Cardiac fibroblast (primary cell): ENCODE data around the gene CYTH1.

Source experiments
- DNase-seq, 2 donors: peaks; one replicate each; pipeline versions ENCODE4 v3.0.0 to v3.0.0-alpha.2; 2010; ENCODE audit warnings: low read depth in 2 of 2
- H3K4me3 ChIP-seq, 2 donors: replicated peaks in 1 of 2; 1 replicate in 1 of 2; 2 replicates in 1 of 2; pipeline ENCODE4 v1.5.1; 2011; ENCODE audit warnings: low read depth in 2 of 2, low read length in 2 of 2, mild to moderate bottlenecking in 2 of 2, moderate library complexity in 1 of 2
- TF ChIP-seq, protein P1 (sequence below): IDR thresholded peaks from one replicate; pipeline ENCODE4 v1.5.1; 2011; ENCODE audit warnings: low read depth, mild to moderate bottlenecking, low read length, inconsistent platforms

The CYTH1 gene

DNA sequence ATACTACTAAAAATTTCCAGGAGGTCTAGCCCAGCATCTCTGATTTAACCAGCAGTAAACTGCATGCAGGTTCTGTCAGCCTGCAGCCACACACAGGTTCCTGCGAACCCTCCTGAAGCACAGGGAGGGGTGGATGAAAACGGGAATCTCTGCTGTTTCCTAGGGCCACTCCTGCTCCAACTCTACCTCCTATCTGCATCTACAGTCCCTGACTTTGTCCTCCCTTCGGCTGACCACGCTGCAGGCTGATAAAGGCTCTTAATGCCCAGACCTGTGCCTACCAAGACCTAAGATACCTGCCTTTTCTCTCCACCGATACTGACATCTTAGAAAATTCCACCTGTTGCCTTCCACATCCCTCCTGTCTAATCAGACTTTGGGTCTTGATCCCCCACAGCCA, 50.2 kb downstream of the CYTH1 start:
- DNase-seq, result no peak
- TF ChIP-seq, protein P1, sequence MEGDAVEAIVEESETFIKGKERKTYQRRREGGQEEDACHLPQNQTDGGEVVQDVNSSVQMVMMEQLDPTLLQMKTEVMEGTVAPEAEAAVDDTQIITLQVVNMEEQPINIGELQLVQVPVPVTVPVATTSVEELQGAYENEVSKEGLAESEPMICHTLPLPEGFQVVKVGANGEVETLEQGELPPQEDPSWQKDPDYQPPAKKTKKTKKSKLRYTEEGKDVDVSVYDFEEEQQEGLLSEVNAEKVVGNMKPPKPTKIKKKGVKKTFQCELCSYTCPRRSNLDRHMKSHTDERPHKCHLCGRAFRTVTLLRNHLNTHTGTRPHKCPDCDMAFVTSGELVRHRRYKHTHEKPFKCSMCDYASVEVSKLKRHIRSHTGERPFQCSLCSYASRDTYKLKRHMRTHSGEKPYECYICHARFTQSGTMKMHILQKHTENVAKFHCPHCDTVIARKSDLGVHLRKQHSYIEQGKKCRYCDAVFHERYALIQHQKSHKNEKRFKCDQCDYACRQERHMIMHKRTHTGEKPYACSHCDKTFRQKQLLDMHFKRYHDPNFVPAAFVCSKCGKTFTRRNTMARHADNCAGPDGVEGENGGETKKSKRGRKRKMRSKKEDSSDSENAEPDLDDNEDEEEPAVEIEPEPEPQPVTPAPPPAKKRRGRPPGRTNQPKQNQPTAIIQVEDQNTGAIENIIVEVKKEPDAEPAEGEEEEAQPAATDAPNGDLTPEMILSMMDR, result no peak
- no peak overlapping the region for H3K4me3 ChIP-seq

DNA sequence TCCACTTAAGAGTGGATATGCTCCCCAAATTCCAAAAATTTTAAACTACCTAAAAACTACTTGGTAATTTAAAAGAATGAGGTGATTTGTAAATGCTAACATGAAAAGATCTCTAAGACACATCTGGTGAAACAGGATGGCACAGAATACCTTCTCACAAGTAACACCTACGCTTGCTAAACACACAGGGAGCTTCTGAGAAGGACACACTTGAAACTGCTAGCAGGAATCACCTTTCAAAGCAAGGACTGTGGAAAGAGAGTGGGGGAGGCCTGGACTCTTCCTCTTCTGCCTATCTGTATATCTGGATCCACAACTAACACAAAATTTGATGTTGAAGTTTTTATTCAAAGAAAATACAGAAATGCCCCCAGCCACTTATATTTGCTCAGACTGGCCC, 52.4 kb downstream of the CYTH1 start:
- no peak overlapping the region for H3K4me3 ChIP-seq
- DNase-seq, result no peak
- TF ChIP-seq, protein P1, result no peak

DNA sequence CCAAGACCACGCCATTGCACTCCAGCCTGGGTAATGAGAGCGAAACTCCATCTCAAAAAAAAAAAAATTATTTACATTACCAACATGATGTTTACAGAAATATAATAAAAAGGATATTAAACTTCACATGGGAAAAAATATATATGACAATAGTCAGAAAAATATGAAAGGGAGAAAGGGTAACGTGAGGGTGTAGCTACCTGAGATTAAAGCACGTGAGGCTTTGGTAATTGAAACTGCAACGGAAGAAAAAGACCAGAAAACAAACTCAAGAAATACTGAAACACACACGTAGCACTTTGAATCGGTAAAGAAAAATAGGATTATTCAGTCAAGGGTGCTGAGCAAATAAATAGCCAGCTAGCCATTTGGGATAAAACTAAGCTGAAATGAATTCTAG, 53.6 kb downstream of the CYTH1 start:
- TF ChIP-seq, protein P1, result no peak

DNA sequence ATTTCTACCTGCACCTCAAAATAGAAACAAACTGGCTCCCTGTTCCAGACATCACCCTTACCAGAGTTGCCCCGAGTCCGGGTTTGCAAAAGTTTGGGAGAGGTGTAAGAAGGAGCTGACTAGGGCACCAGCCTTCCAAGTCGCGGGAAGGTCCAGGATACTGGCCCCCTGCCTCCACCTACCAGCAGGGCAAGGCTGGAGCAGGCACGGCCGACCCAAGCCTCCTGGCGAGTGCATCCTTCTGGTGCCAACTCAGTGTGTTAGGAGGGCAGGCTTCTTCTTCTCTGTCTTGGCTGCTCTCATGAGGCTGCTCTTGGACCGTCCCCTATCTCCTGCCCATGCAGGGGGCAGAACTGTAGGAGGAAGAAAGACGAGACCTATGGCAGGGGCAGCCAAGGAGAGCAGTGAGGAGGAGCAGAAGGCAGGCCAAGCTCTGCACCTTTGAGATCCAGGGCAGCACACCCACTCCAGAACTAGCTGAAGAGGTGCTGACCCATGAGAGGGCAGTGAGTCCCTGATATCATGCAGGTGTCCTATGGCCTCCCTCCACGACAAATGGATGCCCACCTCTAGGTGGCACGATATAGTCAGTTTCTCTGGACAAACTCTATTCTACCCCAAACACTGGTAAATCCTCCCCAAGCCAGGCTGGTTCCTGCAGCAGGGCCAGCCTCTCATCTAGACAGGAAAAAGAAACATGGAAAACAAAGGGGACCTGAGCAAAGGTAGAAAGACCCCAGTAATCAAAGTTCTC, 54.4 kb downstream of the CYTH1 start:
- H3K4me3 ChIP-seq, result no peak overlapping the region
- TF ChIP-seq, protein P1, result no peak
- no peak for DNase-seq

More for the DNA sequence above, 53.6 kb downstream of the CYTH1 start:
- DNase-seq, result no peak
- no peak overlapping the region for H3K4me3 ChIP-seq

DNA sequence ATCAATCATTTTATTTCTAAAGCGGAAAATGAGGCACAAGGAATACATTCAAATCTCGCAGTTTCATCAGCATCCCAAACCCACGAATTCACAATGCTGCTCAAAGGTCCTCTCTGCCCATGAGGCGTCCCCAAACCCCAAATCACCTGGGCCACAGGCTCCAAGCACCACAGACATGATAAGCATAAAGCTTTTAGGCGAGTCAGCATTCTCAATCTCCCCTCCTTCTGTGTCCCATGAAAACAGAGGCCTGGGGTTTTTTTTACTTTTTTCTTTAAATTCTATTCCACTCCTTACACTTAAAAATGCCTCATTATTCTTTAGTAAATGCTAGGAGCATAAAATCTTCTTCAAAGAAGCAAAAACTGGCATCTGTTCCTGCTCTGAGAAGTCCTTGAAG, 55.0 kb downstream of the CYTH1 start:
- no peak for DNase-seq
- TF ChIP-seq, protein P1, result no peak
- no peak overlapping the region for H3K4me3 ChIP-seq

DNA sequence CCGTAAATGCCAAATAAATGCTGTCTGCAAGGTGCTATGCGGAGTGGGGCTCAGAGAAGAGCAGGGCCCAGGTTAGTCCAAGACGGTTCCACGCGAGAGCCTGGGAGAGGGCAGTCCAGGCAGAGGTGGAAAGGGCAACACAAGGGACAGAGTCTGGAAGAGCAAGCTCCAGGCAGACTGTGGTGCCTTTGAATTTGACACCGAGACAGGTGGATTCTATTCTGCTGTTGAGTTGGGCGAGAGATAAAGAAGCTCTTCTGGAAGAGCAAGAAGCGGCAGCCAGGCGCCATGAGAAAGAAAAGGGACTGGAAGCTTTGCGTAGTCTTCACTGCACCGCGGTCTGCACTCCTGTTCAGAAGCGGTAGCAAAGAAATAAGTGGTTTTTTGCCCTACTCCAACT, 55.6 kb downstream of the CYTH1 start:
- no peak overlapping the region for H3K4me3 ChIP-seq
- no peak for DNase-seq
- TF ChIP-seq, protein P1, result no peak

DNA sequence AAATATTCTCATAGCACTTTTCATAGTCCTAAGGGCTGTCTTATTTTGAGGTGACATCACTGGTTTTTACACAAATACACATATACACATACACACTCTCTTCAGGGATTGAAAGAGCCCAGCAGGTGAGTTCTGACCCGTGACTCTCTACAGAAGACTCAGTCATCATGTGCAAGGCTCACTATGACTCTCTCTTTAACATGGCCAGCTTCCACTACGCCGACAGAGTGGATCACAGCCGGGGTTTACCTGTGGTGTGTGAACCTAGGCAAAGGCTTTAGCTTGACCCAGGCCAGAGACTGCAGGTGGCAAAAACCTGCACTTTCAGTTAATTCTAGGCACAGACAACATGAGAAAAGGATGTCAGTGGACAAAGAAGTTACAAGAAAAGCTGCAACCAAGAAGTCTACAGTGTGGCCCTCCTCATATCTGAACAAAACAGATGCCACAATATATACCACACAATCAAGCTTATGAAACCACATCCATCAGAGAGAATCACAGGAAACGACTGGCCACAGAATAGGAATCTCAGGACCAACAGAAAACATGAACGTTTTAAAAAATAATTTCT, 56.5 kb downstream of the CYTH1 start:
- no peak overlapping the region for H3K4me3 ChIP-seq
- TF ChIP-seq, protein P1, result no peak
- no peak for DNase-seq
